Immature natural killer cell (primary cell): ENCODE data around the gene SDHB. TPM values are rescaled to one million over a fixed set of nuclear protein-coding genes. Genes with fewer than 3 reads are reported as not detected.
"Not testable (repeated sequence)": the region's sequence is repeated elsewhere in the genome, so short reads cannot be mapped to it uniquely, and the experiment has no call there.

Experiments
- DNase-seq, 3 donors: peaks; one replicate each; pipeline ENCODE4 v3.0.0; 2022; ENCODE audit warnings: mixed read lengths in 1 of 3
- H3K27ac Mint-ChIP-seq, 6 donors: one replicate each; pipeline ENCODE4 v1.8.0; 2020; ENCODE audit warnings: mixed read lengths in 6 of 6, mild to moderate bottlenecking in 5 of 6, inconsistent platforms in 4 of 6, moderate library complexity in 3 of 6
- H3K27me3 Mint-ChIP-seq, 3 donors: one replicate each; pipeline ENCODE4 v1.8.0; 2020 to 2021; ENCODE audit warnings: low read depth in 3 of 3, mild to moderate bottlenecking in 3 of 3, mixed read lengths in 3 of 3, moderate library complexity in 3 of 3, inconsistent platforms in 1 of 3
- H3K36me3 Mint-ChIP-seq, 3 donors: one replicate each; pipeline ENCODE4 v1.8.0; 2020; ENCODE audit warnings: mixed read lengths in 3 of 3, inconsistent platforms in 2 of 3, mild to moderate bottlenecking in 2 of 3
- H3K4me1 Mint-ChIP-seq, 2 donors: one replicate each; pipeline ENCODE4 v1.8.0; 2020; ENCODE audit warnings: inconsistent platforms in 2 of 2, mild to moderate bottlenecking in 2 of 2, mixed read lengths in 2 of 2, moderate library complexity in 1 of 2
- H3K4me3 Mint-ChIP-seq, 5 donors: one replicate each; pipeline ENCODE4 v1.8.0; 2020; ENCODE audit warnings: mild to moderate bottlenecking in 5 of 5, mixed read lengths in 5 of 5, inconsistent platforms in 3 of 5, moderate library complexity in 3 of 5
- H3K9me3 Mint-ChIP-seq, 6 donors: one replicate each; pipeline ENCODE4 v1.8.0; 2020; ENCODE audit warnings: mild to moderate bottlenecking in 6 of 6, mixed read lengths in 6 of 6, inconsistent platforms in 4 of 6, moderate library complexity in 3 of 6
- polyA plus RNA-seq, 3 donors: library from polyadenylated mRNA; unstranded; fragments of 300-500 nt; fragmentation: Illumina TruSeq; gene quantifications; one replicate each; pipeline ENCODE4 v1.2.3, GENCODE V29; 2021

SDHB gene
- polyA plus RNA-seq, 3 donors from 2014 or later, result 142 to 299 (median 173) TPM

DNA sequence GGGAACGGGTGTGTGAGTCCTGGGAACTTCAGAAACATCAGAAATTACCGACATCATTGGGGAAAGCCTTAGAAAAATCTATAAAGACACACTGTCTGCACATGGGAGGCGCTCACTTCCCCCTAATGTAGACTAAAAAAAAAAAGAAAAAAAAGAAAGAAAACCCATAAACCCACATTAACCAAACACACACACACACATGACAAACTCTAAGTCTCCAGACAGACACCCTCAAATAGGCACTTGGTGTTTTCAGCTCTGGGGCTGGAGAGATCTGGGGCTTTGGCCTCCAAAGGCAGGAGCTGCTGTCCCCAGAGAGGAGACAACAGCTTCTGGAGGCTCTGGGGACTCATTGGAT is 13.2 kb upstream of the SDHB start:
- Mint-ChIP-seq H3K9me3 (no peaks in the 10 kb centered on the region), H3K27ac (no peak overlapping the region), H3K4me1 (no peaks in the 10 kb centered on the region), H3K27me3 (peaks cover 3 to 5% (median 4%) of the 10 kb centered on the region in 3 donors), H3K36me3 (no peaks in the 10 kb centered on the region), H3K4me3 (no peak overlapping the region)
- DNase-seq, result no peak

DNA sequence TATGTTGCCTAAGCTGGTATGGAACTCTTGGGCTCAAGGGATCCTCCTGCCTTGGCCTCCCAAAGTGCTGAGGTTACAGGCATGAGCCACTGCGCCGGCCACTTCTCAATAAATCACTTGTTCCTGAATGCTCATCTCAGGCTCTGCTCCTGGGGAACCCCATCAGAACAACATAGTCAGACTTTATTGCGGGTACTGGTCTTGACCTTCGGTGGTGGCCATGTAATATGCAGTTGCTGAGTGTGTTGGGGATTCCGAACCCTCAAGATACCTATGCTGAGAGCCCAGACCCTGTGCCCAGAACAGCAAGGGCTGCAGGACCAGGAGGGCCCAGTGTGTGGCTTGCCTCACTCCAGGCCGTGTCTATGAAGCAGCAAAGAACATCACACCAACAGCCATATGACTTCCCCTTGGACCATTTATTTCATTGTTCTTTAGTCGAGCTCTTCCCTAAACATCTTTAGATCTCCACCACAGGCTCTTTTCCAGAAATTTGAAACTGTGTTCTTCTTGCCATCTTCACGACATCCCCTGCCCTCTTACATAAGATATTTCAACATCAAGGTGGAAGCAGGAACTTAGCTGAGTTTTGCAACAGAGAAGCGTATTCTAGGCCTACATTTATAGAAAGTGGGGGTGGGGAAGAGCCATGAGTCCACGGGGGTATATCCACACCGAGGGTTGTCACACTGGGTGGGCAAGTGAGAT is 12.7 kb upstream of the SDHB start:
- no peak overlapping the region for H3K4me3 Mint-ChIP-seq
- no peak overlapping the region for H3K27ac Mint-ChIP-seq
- no peaks in the 10 kb centered on the region for H3K36me3 Mint-ChIP-seq

DNA sequence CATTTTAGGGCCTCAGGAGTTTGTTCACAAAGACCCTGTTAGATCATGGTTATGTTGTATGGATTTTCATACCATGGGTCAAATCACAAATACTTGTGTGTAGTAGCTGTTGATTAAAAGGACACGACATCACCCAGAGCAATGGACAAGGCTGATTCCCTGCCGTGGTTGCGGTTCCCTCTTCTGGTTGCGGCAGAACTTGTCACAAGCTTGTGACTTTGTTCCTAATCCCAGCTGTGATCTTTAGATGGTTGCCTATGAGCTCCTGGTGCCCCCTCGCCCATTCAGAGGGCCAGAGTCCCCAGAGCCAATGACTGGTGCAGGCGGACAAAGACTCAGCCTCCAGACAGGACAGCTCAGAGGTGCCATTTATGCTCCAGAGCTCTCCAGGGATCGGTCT is 11.8 kb upstream of the SDHB start:
- no peak for DNase-seq
- no peak overlapping the region for H3K27ac Mint-ChIP-seq
- H3K36me3 Mint-ChIP-seq, result no peaks in the 10 kb centered on the region
- no peaks in the 10 kb centered on the region for H3K4me1 Mint-ChIP-seq
- H3K9me3 Mint-ChIP-seq, result no peaks in the 10 kb centered on the region
- H3K4me3 Mint-ChIP-seq, result no peak overlapping the region
- peaks cover 2 to 11% (median 3%) of the 10 kb centered on the region in 3 donors for H3K27me3 Mint-ChIP-seq

More for the DNA sequence above, 12.7 kb upstream of the SDHB start:
- no peaks in the 10 kb centered on the region for H3K4me1 Mint-ChIP-seq
- no peaks in the 10 kb centered on the region for H3K9me3 Mint-ChIP-seq
- H3K27me3 Mint-ChIP-seq, result peaks cover 2 to 10% (median 3%) of the 10 kb centered on the region in 3 donors
- DNase-seq, result no peak

DNA sequence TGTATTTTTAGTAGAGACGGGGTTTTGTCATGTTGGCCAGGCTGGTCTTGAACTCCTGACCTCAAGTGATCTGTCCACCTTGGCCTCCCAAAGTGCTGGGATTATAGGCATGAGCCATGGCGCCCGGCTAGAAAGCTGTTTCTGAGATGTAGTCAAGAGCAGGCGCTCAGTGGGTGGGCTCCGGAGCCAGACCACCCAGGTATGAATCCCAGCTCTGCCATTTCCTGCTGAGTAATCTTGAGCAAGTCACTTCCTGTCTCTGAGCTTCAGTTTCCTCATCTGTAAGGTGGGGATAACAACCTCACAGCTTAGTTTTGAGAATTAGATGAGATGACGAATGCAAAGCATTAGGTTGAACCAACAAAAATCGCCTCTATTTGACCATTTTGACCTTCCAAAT is 8.9 kb upstream of the SDHB start:
- not testable (repeated sequence) for H3K4me3 Mint-ChIP-seq

DNA sequence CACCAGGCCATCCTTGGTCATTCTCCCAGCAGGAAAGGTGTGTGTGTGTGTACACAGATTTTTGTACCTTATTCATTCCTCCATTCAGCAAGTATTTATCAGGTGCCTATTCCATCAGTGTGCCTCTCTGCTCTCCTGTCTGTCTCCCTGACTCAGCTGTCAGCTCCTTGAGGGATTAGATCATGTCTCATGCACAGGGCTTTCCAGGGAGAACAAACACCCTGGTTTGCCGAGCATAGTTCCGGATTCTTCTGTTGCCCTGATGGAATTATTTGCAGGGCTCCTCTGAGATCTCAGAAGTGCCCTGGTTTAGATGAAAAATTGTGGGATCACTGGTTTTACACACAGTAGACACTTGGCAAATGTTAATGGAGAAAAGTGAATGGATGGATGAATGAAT is 8.1 kb upstream of the SDHB start:
- Mint-ChIP-seq H3K4me3 (no peak overlapping the region), H3K36me3 (no peaks in the 10 kb centered on the region), H3K27me3 (peaks cover 4 to 15% (median 8%) of the 10 kb centered on the region in 3 donors), H3K9me3 (no peaks in the 10 kb centered on the region), H3K4me1 (no peaks in the 10 kb centered on the region), H3K27ac (no peak overlapping the region)
- DNase-seq, result no peak

More for the DNA sequence above, 8.9 kb upstream of the SDHB start:
- not testable (repeated sequence) for H3K27ac Mint-ChIP-seq, DNase-seq, H3K4me1 Mint-ChIP-seq, H3K36me3 Mint-ChIP-seq, H3K9me3 Mint-ChIP-seq
- peaks cover 4 to 15% (median 7%) of the 10 kb centered on the region in 3 donors for H3K27me3 Mint-ChIP-seq

DNA sequence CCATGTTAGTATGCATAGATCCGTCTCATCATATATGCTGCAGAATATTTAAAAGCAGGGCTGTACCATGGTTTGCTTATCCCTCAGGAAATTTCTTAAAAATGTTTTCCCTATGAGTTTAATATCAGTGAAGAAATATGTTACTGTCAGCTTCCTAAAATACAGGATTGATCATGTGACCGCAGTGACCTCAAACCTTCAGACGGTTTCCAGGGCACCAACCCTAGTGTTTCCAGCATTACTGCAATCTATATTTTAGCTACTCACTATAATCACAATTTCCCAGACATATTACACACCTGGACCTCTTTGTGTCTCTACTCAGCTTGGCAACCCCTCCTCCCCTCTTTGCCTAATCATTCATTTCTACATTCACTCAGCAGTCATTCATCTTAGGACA is 7.7 kb upstream of the SDHB start:
- Mint-ChIP-seq H3K27me3 (peaks cover 4 to 15% (median 8%) of the 10 kb centered on the region in 3 donors), H3K36me3 (no peaks in the 10 kb centered on the region), H3K4me1 (no peaks in the 10 kb centered on the region), H3K4me3 (no peak overlapping the region), H3K27ac (no peak overlapping the region), H3K9me3 (no peaks in the 10 kb centered on the region)
- DNase-seq, result no peak

DNA sequence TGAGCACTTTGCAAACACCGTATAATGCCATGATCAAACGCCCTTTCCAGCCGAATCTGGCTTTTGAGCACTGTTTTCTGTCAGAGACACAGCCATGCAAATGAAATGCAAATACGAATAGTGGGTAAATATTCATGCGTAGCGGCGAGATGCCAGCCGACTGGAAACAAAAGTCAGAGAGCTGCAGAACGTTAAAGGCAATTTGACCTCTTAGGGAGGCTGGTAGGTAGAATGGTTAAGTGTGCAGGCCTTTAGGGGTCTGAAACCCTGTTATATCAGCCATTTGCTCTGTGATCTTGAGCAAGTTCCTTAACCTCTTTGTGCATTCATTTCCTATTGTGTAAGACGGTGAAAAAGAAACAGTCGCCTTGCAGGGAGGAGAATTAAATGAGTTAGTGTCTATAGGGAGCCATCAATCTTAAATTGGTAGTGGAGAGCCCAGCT is 6.5 kb upstream of the SDHB start:
- Mint-ChIP-seq H3K27me3 (peaks cover 4 to 15% (median 8%) of the 10 kb centered on the region in 3 donors), H3K4me3 (no peak overlapping the region), H3K9me3 (no peaks in the 10 kb centered on the region), H3K4me1 (no peaks in the 10 kb centered on the region), H3K36me3 (no peaks in the 10 kb centered on the region), H3K27ac (no peak overlapping the region)
- no peak for DNase-seq

DNA sequence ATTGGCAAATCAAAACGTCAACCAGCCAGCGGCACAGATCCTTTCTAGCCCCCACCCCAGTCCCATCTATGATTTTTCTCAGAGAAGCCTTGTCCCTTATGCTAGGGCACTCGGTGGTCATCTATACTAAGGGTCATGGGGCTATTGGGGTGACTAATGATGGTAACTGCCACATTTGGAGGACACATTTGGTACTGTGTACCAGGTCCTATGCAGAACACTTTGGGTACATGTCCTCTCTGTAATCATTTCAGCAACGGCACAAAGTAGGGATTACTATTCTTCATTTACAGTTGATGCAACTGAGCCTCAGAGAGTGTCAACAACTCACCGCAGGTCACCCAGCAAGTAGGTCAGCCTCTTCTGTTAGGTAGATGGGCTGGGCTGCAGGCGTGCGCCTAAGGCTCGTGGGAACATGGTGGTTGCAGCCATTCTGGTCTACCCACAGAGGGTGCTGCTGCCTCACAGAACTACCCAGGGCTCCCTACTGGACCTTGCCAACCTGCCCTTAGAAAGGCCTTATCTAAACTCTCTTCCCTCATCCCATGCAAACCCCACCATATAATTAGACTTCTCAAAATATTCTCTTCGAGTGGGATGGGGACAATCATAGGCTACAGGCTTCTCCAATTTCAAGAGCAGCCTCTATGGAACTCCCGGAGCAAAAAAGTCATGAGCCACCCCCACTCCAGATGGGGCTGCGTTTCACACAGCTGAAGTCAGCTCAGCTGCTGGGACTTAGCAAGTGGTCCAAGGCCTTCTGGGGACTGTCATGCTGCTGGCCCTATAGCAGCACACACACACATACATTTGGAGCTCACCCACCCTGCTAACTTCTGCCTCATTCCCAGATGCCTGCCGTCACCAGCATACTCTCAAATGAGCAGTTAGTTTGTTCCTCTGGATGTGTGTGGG is 5.8 kb upstream of the SDHB start:
- H3K4me1 Mint-ChIP-seq, result peaks cover 0 to 2% of the 10 kb centered on the region in 2 donors
- no peaks in the 10 kb centered on the region for H3K36me3 Mint-ChIP-seq
- H3K9me3 Mint-ChIP-seq, result no peaks in the 10 kb centered on the region
- no peak overlapping the region for H3K4me3 Mint-ChIP-seq
- peaks cover 4 to 13% (median 6%) of the 10 kb centered on the region in 3 donors for H3K27me3 Mint-ChIP-seq
- H3K27ac Mint-ChIP-seq, result no peak overlapping the region
- DNase-seq, result peak in 1 of 3 donors; percentile 26

DNA sequence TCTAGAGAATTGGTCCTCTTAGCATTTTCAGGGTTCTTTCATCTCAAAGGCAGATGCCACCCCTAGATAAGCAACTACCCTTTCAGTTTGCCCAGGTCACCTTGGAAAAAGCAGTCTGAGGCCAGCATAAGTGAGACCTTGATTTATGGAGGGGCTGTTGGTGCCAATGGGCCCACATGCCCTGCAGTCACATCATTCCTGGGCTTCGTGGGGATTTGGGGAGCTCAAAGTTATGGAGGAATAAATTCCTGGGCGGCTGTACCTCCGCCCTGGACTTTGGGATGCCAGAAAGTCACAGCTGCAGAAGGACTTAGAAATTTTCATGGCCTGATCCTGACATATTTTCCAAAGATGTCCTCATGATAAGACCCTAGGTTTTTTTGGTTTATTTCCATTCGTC is 2.7 kb upstream of the SDHB start:
- no peak for DNase-seq
- Mint-ChIP-seq H3K9me3 (no peaks in the 10 kb centered on the region), H3K36me3 (no peaks in the 10 kb centered on the region), H3K27me3 (peaks cover 5 to 15% (median 7%) of the 10 kb centered on the region in 3 donors), H3K27ac (no peak overlapping the region), H3K4me3 (peak overlapping the region in 2 of 5 donors; percentile 27 to 69), H3K4me1 (peaks cover 23 to 25% of the 10 kb centered on the region in 2 donors)

DNA sequence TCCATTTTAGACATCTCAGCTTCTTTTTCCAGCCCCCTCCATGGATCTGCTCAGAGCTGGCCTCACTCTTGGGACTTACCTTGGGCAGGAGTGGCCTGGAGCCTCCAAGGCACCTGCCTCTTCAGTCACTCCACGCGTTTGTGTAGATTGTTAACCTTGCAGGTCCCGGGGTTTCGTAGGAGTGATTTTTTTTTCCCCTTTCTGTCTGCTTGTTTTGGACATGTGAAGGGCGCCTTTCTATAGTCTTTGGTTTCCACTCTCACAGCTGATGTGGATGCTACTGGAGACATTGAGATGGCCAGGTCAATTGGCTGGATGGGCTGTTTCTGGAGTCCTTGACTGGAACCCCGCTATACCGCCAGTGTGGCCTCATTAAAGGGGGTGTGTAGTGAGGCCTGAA is 2.0 kb upstream of the SDHB start:
- Mint-ChIP-seq H3K36me3 (peaks cover 0 to 5% (median 0%) of the 10 kb centered on the region in 3 donors), H3K27me3 (peaks cover 5 to 13% (median 7%) of the 10 kb centered on the region in 3 donors), H3K4me1 (peaks cover 25 to 33% of the 10 kb centered on the region in 2 donors), H3K9me3 (no peaks in the 10 kb centered on the region), H3K27ac (peak overlapping the region in 1 of 6 donors; percentile 55), H3K4me3 (peak overlapping the region; percentile 21 to 95 (median 66))
- DNase-seq, result no peak

DNA sequence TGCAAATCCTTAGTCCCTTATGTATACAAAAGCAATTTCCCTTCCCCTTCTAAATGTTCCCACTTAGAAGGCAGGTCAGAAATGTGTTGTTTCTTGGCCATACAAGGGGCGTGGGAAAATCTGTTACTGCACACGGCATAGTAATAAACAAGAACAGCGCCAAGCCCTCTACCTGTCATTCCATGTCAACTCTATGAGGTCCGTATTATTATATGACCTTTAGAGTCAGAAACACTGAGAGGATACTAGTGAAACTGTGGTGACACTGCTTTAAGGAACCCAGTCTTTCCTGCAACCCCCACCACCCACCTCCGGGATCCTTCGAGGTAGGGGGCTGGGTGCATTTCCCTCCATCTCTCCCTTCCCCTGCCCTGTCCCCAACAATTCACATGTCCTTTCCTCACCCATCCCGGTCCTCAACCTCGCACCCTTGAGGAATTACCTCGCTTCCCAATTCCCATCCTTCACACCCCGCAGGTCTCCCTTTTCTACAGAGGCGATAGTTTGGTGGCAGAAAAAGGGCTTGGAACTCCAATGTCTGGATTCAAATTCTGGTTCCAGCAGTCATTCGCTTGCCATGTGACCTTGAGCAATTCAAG is 647 bp downstream of the SDHB start:
- Mint-ChIP-seq H3K4me1 (peaks cover 25 to 34% of the 10 kb centered on the region in 2 donors), H3K27ac (peak overlapping the region; percentile 92 to 99 (median 97))

DNA sequence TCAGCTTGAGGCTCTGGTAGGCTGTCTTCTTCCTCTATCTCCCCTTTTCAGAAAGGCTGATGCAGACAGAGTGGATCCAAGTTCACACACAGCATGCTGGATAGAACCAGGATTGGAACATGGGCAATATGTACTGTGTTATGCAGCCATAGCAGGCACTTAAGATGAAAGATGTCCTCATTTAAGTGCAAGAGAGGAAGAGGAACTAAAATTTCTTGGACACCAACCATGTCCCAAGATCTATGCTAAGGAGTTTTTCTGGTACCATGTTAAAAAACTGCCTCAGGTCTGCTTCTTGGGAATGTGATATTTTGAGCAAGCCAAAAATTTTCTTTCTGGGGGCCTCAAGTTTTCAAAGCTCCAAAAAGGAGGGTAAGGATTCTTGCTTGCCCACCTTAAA is 1.2 kb downstream of the SDHB start:
- Mint-ChIP-seq H3K9me3 (no peaks in the 10 kb centered on the region), H3K27ac (peak overlapping the region; percentile 61 to 97 (median 86)), H3K4me1 (peaks cover 25 to 34% of the 10 kb centered on the region in 2 donors), H3K4me3 (peak overlapping the region; percentile 56 to 99 (median 95)), H3K27me3 (peaks cover 2 to 6% (median 4%) of the 10 kb centered on the region in 3 donors), H3K36me3 (peaks cover 0 to 5% (median 0%) of the 10 kb centered on the region in 3 donors)
- no peak for DNase-seq

More for the DNA sequence above, 647 bp downstream of the SDHB start:
- DNase-seq, result no peak
- H3K27me3 Mint-ChIP-seq, result peaks cover 3 to 9% (median 5%) of the 10 kb centered on the region in 3 donors
- H3K9me3 Mint-ChIP-seq, result no peaks in the 10 kb centered on the region
- H3K4me3 Mint-ChIP-seq, result peak overlapping the region; percentile 95 to 99 (median 97)
- H3K36me3 Mint-ChIP-seq, result peaks cover 0 to 5% (median 0%) of the 10 kb centered on the region in 3 donors

DNA sequence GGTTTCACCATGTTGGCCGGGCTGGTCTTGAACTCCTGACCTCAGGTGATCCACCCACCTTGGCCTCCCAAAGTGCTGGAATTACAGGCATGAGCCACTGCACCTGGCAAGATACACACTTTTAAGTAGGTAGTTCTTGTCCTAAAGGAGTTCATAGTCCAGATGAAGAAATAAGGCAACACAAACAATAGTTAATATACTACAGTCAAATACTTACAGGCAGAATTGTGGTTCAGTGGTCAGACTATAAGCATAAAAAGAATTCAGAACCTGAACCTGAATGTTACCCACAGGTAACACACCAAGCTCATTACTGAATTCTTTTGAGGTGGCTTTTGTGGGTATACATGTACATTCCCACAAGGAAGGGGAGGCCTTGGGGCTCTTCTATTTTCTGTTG is 1.8 kb downstream of the SDHB start:
- H3K9me3 Mint-ChIP-seq, result no peaks in the 10 kb centered on the region
- peak overlapping the region in 3 of 5 donors; percentile 68 to 99 (median 95) for H3K4me3 Mint-ChIP-seq
- H3K27me3 Mint-ChIP-seq, result peaks cover 1 to 6% (median 4%) of the 10 kb centered on the region in 3 donors
- no peak for DNase-seq
- H3K4me1 Mint-ChIP-seq, result peaks cover 25 to 34% of the 10 kb centered on the region in 2 donors
- peaks cover 0 to 5% (median 0%) of the 10 kb centered on the region in 3 donors for H3K36me3 Mint-ChIP-seq
- peak overlapping the region in 4 of 6 donors; percentile 41 to 97 (median 78) for H3K27ac Mint-ChIP-seq
